Upper lobe of left lung (tissue), 6 donors: ENCODE measurements around the gene STOML1. TPM values are rescaled to one million over a fixed set of nuclear protein-coding genes. Genes with fewer than 3 reads are reported as not detected.

Experiments
- ATAC-seq, 2 donors: fragments of 200-7000 bp; cut with Tn5 transposase; one replicate each; pipeline ENCODE4 v1.9.1; 2022; ENCODE audit warnings: mild to moderate bottlenecking in 2 of 2, moderate library complexity in 2 of 2; ENCODE audit not compliant: low FRiP score in 2 of 2
- DNase-seq, 2 donors: peaks; one replicate each; pipeline ENCODE4 v3.0.0-alpha.2; 2019 to 2020
- H3K27ac ChIP-seq, 4 donors: fragments of 200-600 bp; sonication (generic); one replicate each; pipeline ENCODE4 v1.5.1; 2016 to 2019
- H3K27me3 ChIP-seq, 4 donors: fragments of 200-600 bp; sonication (generic); one replicate each; pipeline ENCODE4 v1.5.1; 2017 to 2019
- H3K36me3 ChIP-seq, 4 donors: fragments of 200-600 bp; sonication (generic); one replicate each; pipeline ENCODE4 v1.5.1; 2016 to 2019
- H3K4me1 ChIP-seq, 4 donors: fragments of 200-600 bp; sonication (generic); one replicate each; pipeline ENCODE4 v1.5.1; 2018 to 2019
- H3K4me3 ChIP-seq, 4 donors: fragments of 200-600 bp; sonication (generic); one replicate each; pipeline ENCODE4 v1.5.1; 2017 to 2019; ENCODE audit warnings: mild to moderate bottlenecking in 2 of 4, moderate library complexity in 1 of 4
- H3K9me3 ChIP-seq, 4 donors: fragments of 200-600 bp; sonication (generic); one replicate each; pipeline ENCODE4 v1.5.1; 2018 to 2019
- CTCF ChIP-seq, 6 experiments: fragments of 450-650 bp in 4 of 6; fragments of 200-600 bp in 2 of 6; sonication (generic) in 2 of 6; IDR thresholded peaks; one replicate each; pipeline ENCODE4 v1.5.1; 2016 to 2019; ENCODE audit warnings: antibody characterized with exemption in 6 of 6
- EP300 ChIP-seq, 4 donors: sonication (generic); formaldehyde crosslinking; IDR thresholded peaks; one replicate each; pipeline ENCODE4 v1.5.1; 2017; ENCODE audit warnings: antibody characterized with exemption in 4 of 4, control low read depth in 2 of 4
- POLR2A ChIP-seq, 4 donors: fragments of 450-650 bp; IDR thresholded peaks; one replicate each; pipeline ENCODE4 v1.5.1; 2016 to 2017; ENCODE audit warnings: antibody characterized with exemption in 4 of 4, mild to moderate bottlenecking in 2 of 4
- POLR2AphosphoS5 ChIP-seq, 2 donors: sonication (generic); formaldehyde crosslinking; IDR thresholded peaks; one replicate each; pipeline ENCODE4 v1.5.1; 2017; ENCODE audit warnings: antibody characterized with exemption in 2 of 2
- WGBS, 2 donors: methylation state at CpG; one replicate each; pipeline ENCODE4 v1.1.5; 2017 to 2018; 5-methylcytosine and 5-hydroxymethylcytosine counted together
- total RNA-seq, 6 donors: library from RNA; depleted of rRNA in 4 of 6; stranded (reverse); fragments of >200 nt in 4 of 6; gene quantifications; one replicate each; pipeline versions ENCODE4 v1.1.0 to v1.2.1, GENCODE V29; 2016 to 2021
- donor health status: DM: no; HTN: no; CAD: no; lungs with moderate emphysema.
- donor health status: DM: no; HTN: yes; CAD: no; lungs with severe emphysema.

The STOML1 gene
- total RNA-seq, 6 donors from 2014 or later: 12.2 to 23.3 (median 18.3) TPM

DNA sequence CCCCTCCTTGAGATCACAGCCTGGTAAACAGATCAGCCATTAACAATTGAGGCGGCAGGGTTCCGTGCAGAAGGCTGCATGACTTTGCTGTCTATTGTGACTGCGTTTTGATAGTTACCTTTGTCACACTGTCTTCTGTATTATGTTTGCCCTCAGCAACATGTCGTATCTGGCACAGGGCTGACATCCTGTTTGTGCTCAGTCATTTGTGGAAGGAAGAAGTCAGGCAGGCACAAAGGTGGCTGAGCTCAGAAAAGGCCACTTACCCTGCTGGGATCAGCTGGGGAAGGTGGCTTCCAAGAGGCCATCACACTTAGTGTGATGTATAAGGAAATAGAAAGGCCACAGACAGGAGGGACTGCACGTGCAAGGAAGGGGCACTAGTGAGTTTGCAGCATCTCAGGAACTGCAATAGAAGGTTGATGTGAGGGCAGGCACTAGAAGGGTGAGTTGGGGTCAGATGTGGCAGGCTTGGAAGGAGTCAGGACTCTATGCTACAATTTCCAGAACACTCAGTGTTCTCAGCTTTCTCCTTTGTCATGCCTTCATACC, 15.8 kb upstream of the STOML1 start:
- Histone ChIP-seq H3K27ac (peak overlapping the region in 3 of 4 donors; percentile 0 to 73 (median 45)), H3K4me1 (peaks cover 63 to 92% (median 78%) of the 10 kb centered on the region in 4 donors), H3K36me3 (peaks cover 0 to 43% (median 6%) of the 10 kb centered on the region in 4 donors), H3K4me3 (no peak overlapping the region), H3K9me3 (no peaks in the 10 kb centered on the region), H3K27me3 (no peaks in the 10 kb centered on the region)
- DNase-seq: no peak
- WGBS, 2 donors: 36 to 46% methylated on average over 5 of the region's 5 CpGs
- ATAC-seq: peak in 1 of 2 donors; percentile 34
- TF ChIP-seq POLR2A (IDR thresholded peaks at IDR 0.05) (no peak), POLR2AphosphoS5 (IDR thresholded peaks at IDR 0.05) (peak in 1 of 2 donors; percentile 43)

DNA sequence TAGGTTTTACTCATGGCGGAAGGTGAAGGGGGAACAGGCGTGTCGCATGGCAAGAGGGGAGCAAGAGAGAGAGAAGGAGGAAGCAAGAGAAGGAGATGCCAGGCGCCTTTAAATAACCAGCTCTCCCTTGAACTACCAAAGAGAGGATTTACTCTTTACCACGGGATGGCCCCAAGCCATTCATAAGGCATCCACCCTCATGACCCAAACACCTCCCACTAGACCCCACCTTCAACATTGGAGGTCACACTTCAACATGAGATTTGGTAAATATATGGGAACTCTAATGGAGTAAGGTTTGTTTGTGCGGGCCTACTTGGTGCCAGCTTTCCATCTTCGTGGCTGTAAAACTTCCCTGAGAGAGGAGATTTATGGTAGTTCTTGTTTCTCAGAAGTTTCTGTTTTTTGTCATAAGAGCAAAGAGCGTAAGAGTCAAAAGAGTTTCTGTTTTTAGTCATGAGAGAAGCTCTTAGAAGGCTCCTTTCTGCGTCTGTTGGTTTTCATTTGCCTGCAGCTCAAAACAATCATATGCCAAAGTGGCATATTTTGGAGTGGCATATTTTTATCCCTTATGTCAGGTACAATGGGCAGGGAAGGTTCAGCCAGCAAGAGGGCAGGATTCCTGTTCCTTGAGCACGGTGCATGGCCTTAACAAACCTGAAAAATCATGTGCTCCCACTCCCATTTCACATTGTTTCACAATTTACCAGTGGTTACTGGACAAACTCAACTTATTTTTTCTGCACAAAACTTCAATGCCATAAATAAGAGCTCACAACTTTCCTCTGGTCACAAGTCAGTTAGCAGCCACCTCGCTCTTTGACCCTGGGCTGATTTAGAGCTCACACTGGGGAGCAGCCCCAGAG, 14.9 kb upstream of the STOML1 start:
- H3K27me3 ChIP-seq: no peaks in the 10 kb centered on the region
- peak overlapping the region in 3 of 4 donors; percentile 0 to 73 (median 45) for H3K27ac ChIP-seq
- peaks cover 0 to 50% (median 7%) of the 10 kb centered on the region in 4 donors for H3K36me3 ChIP-seq
- 70 to 78% methylated on average over 11 of the region's 11 CpGs for WGBS, 2 donors
- DNase-seq (no peak), ATAC-seq (no peak)
- TF ChIP-seq EP300 (IDR thresholded peaks at IDR 0.05) (no peak), POLR2A (IDR thresholded peaks at IDR 0.05) (no peak), POLR2AphosphoS5 (IDR thresholded peaks at IDR 0.05) (no peak), CTCF (IDR thresholded peaks at IDR 0.05) (no peak)
- H3K4me3 ChIP-seq: no peak overlapping the region
- no peaks in the 10 kb centered on the region for H3K9me3 ChIP-seq
- peaks cover 62 to 83% (median 71%) of the 10 kb centered on the region in 4 donors for H3K4me1 ChIP-seq

DNA sequence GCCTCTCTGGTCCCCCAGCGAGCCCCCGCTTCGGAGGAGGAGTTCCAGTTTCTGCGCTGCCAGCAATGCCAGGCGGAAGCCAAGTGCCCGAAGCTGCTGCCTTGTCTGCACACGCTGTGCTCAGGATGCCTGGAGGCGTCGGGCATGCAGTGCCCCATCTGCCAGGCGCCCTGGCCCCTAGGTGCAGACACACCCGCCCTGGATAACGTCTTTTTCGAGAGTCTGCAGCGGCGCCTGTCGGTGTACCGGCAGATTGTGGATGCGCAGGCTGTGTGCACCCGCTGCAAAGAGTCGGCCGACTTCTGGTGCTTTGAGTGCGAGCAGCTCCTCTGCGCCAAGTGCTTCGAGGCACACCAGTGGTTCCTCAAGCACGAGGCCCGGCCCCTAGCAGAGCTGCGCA, 5.9 kb upstream of the STOML1 start:
- Histone ChIP-seq H3K27me3 (no peaks in the 10 kb centered on the region), H3K4me3 (peak overlapping the region in 3 of 4 donors; percentile 2 to 96 (median 84)), H3K36me3 (peaks cover 6 to 42% (median 19%) of the 10 kb centered on the region in 4 donors), H3K4me1 (peaks cover 54 to 79% (median 66%) of the 10 kb centered on the region in 4 donors), H3K27ac (peak overlapping the region in 3 of 4 donors; percentile 97 to 99 (median 98)), H3K9me3 (no peaks in the 10 kb centered on the region)
- 92% methylated on average over 27 of the region's 27 CpGs; no CpG with 5 or more reads in 1 of the 2 donors for WGBS, 2 donors
- ATAC-seq: no peak
- no peak for TF ChIP-seq EP300 (IDR thresholded peaks at IDR 0.05)
- TF ChIP-seq POLR2A (IDR thresholded peaks at IDR 0.05): no peak
- TF ChIP-seq POLR2AphosphoS5 (IDR thresholded peaks at IDR 0.05): no peak
- no peak for TF ChIP-seq CTCF (IDR thresholded peaks at IDR 0.05)
- DNase-seq: peak in 1 of 2 donors; percentile 79

DNA sequence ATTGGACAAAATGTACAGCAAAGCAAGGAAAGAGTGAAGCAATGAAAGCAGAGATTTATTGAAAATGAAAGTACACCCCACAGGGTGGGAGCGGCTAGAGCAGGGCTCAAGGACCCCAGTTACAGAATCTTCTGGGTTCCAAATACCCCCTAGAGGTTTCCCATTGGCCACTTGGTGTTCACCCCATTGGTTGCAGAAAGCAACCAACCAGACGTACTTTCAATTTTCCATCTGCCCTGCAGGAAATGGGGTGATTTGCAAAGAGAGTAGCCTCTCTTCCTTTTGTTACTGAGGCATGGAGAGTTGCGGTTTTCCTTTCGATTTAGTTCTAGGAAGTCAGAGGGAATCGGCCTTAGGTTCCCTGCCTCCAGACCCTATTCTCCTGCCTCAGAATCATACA, 4.8 kb upstream of the STOML1 start:
- no peak for DNase-seq
- Histone ChIP-seq H3K27ac (peak overlapping the region; percentile 96 to 99 (median 98)), H3K27me3 (no peaks in the 10 kb centered on the region), H3K36me3 (peaks cover 6 to 33% (median 18%) of the 10 kb centered on the region in 4 donors), H3K4me1 (peaks cover 56 to 86% (median 72%) of the 10 kb centered on the region in 4 donors), H3K9me3 (no peaks in the 10 kb centered on the region), H3K4me3 (peak overlapping the region in 3 of 4 donors; percentile 77 to 96 (median 84))
- WGBS, 2 donors: 24 to 27% methylated on average over 5 of the region's 5 CpGs
- no peak for ATAC-seq
- peak in 1 of 2 donors; percentile 52 for TF ChIP-seq POLR2AphosphoS5 (IDR thresholded peaks at IDR 0.05)
- peak in 3 of 6 experiments; percentile 9 to 20 (median 15) for TF ChIP-seq CTCF (IDR thresholded peaks at IDR 0.05)
- TF ChIP-seq POLR2A (IDR thresholded peaks at IDR 0.05): no peak
- TF ChIP-seq EP300 (IDR thresholded peaks at IDR 0.05): peak in 1 of 4 donors; percentile 5

DNA sequence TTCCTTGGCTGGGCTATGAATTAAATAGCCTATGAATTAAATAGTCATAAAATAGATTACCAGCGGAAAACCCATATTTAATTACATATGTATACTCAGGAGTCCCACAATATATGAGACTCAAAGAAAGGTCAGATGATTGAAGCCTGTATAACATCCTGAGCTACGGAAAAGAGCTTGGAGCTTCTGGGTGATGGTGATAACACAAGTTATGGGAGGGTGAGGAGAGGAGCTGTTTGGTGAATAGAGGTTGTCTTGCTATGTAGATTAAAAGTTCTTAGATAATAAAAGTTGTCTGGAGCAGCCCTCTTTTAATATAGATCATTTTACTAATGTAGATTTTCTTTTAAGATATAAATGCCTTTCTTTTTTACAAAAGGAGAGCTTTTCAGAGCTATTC, 4.2 kb upstream of the STOML1 start:
- no peaks in the 10 kb centered on the region for H3K9me3 ChIP-seq
- H3K4me3 ChIP-seq: peak overlapping the region in 3 of 4 donors; percentile 77 to 96 (median 84)
- ATAC-seq (no peak), DNase-seq (no peak)
- peaks cover 58 to 85% (median 73%) of the 10 kb centered on the region in 4 donors for H3K4me1 ChIP-seq
- no peaks in the 10 kb centered on the region for H3K27me3 ChIP-seq
- peaks cover 6 to 30% (median 16%) of the 10 kb centered on the region in 4 donors for H3K36me3 ChIP-seq
- peak overlapping the region; percentile 96 to 99 (median 98) for H3K27ac ChIP-seq
- 51 to 56% methylated on average over 2 of the region's 2 CpGs for WGBS, 2 donors
- TF ChIP-seq POLR2AphosphoS5 (IDR thresholded peaks at IDR 0.05) (no peak), EP300 (IDR thresholded peaks at IDR 0.05) (no peak), CTCF (IDR thresholded peaks at IDR 0.05) (no peak), POLR2A (IDR thresholded peaks at IDR 0.05) (no peak)
